Naive B cell (primary cell): ENCODE measurements around the gene RSBN1. TPM values are rescaled to one million over a fixed set of nuclear protein-coding genes. Genes with fewer than 3 reads are reported as not detected.
A peak's percentile ranks its signal among the peaks of the same experiment; 100 is the strongest.
"Not testable (repeated sequence)": the region's sequence is repeated elsewhere in the genome, so short reads cannot be mapped to it uniquely, and the experiment has no call there.

Experiments used
- ATAC-seq, 2 donors: fragments of 150-1000 bp; cut with Tn5 transposase; 2 replicates each; pipeline ENCODE4 v1.10.0; 2021; ENCODE audit warnings: low read depth in 2 of 2, mild to moderate bottlenecking in 2 of 2, moderate library complexity in 2 of 2
- DNase-seq: peaks from one replicate; pipeline ENCODE4 v3.0.0; 2022
- H3K27ac Mint-ChIP-seq, 6 donors: one replicate each; pipeline ENCODE4 v1.8.0; 2020 to 2022; ENCODE audit warnings: mild to moderate bottlenecking in 6 of 6, mixed read lengths in 6 of 6, moderate library complexity in 5 of 6, inconsistent platforms in 2 of 6
- H3K27me3 Mint-ChIP-seq, 3 donors: one replicate each; pipeline ENCODE4 v1.8.0; 2021 to 2022; ENCODE audit warnings: mixed read lengths in 3 of 3, mild to moderate bottlenecking in 1 of 3
- H3K36me3 Mint-ChIP-seq, 2 donors: one replicate each; pipeline ENCODE4 v1.8.0; 2020 to 2022; ENCODE audit warnings: mixed read lengths in 2 of 2, inconsistent platforms in 1 of 2, mild to moderate bottlenecking in 1 of 2
- H3K4me1 Mint-ChIP-seq, 3 donors: one replicate each; pipeline ENCODE4 v1.8.0; 2020 to 2022; ENCODE audit warnings: mixed read lengths in 3 of 3, inconsistent platforms in 1 of 3, mild to moderate bottlenecking in 1 of 3, moderate library complexity in 1 of 3
- H3K4me3 Mint-ChIP-seq, 8 donors: one replicate each; pipeline ENCODE4 v1.8.0; 2020 to 2022; ENCODE audit warnings: mild to moderate bottlenecking in 8 of 8, mixed read lengths in 8 of 8, moderate library complexity in 8 of 8, inconsistent platforms in 2 of 8
- H3K9me3 Mint-ChIP-seq, 7 donors: one replicate each; pipeline ENCODE4 v1.8.0; 2020 to 2022; ENCODE audit warnings: mixed read lengths in 7 of 7, mild to moderate bottlenecking in 5 of 7, inconsistent platforms in 2 of 7, moderate library complexity in 1 of 7
- polyA plus RNA-seq, 6 donors: library from polyadenylated mRNA; unstranded; fragments of 300-500 nt; fragmentation: Illumina TruSeq; gene quantifications; one replicate each; pipeline ENCODE4 v1.2.3, GENCODE V29; 2021; ENCODE audit warnings: low read depth in 6 of 6

RSBN1 gene
- polyA plus RNA-seq, 6 donors from 2014 or later, result 28.7 to 39.0 (median 36.4) TPM

DNA sequence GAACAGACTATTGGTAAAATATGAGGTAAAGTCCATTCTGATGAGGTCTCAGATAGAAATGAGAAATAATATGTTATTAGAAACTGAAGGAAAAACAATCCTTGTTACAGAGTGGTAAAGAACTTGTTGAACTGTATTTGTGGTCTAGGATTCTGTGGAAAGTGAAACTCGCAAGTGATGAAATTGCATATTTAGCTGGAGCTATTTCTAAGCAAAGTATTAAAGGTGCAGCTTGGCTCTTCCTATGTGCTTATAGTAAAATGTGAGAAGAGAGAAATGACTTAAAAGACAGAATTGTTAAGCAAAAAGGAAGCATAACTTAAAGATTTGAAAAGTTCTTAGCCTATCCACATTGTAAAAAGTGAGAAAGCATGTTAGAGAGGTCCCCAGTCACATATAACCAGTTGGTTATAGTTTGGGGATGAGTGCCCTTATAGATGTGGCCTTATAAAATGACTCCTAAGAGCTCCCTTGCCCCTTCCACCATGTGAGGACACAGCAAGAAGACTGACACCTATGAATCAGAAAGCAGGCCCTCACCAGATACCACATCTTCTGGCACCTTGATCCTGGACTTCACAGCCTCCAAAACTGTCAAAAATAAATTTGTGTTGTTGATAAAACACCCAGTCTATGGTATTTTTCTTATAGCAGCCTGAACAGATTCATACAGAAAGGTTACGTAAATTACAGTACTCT is 77.8 kb downstream of the RSBN1 start:
- H3K4me3 Mint-ChIP-seq, result no peak overlapping the region
- H3K27ac Mint-ChIP-seq, result no peak overlapping the region
- peaks cover 5 to 11% of the 10 kb centered on the region in 2 donors for H3K36me3 Mint-ChIP-seq
- DNase-seq (no peak), ATAC-seq (no peak)
- no peaks in the 10 kb centered on the region for H3K9me3 Mint-ChIP-seq
- H3K27me3 Mint-ChIP-seq, result no peaks in the 10 kb centered on the region
- no peaks in the 10 kb centered on the region for H3K4me1 Mint-ChIP-seq

GRCh38 chr1:113732802-113733201 is 79.5 kb downstream of the RSBN1 start:
- Mint-ChIP-seq H3K36me3 (peaks cover 10 to 11% of the 10 kb centered on the region in 2 donors), H3K4me3 (no peak overlapping the region), H3K4me1 (no peaks in the 10 kb centered on the region), H3K27me3 (no peaks in the 10 kb centered on the region), H3K27ac (no peak overlapping the region), H3K9me3 (peaks cover 0 to 2% (median 0%) of the 10 kb centered on the region in 7 donors)
- DNase-seq (no peak), ATAC-seq (no peak)

GRCh38 chr1:113721010-113721409 is 91.3 kb downstream of the RSBN1 start:
- peaks cover 37 to 46% of the 10 kb centered on the region in 2 donors for H3K36me3 Mint-ChIP-seq
- peaks cover 8 to 31% (median 17%) of the 10 kb centered on the region in 7 donors for H3K9me3 Mint-ChIP-seq
- ATAC-seq, result no peak
- no peak overlapping the region for H3K27ac Mint-ChIP-seq
- H3K4me3 Mint-ChIP-seq, result no peak overlapping the region
- no peak for DNase-seq
- no peaks in the 10 kb centered on the region for H3K4me1 Mint-ChIP-seq
- H3K27me3 Mint-ChIP-seq, result no peaks in the 10 kb centered on the region

- not testable (repeated sequence) for H3K27ac Mint-ChIP-seq, H3K27me3 Mint-ChIP-seq, DNase-seq, H3K4me1 Mint-ChIP-seq, H3K4me3 Mint-ChIP-seq, ATAC-seq
- peaks cover 8 to 31% (median 17%) of the 10 kb centered on the region in 7 donors for H3K9me3 Mint-ChIP-seq
- H3K36me3 Mint-ChIP-seq, result peaks cover 45 to 49% of the 10 kb centered on the region in 2 donors
Observed at GRCh38 chr1:113718621-113719020, 93.7 kb downstream of the RSBN1 start.

DNA sequence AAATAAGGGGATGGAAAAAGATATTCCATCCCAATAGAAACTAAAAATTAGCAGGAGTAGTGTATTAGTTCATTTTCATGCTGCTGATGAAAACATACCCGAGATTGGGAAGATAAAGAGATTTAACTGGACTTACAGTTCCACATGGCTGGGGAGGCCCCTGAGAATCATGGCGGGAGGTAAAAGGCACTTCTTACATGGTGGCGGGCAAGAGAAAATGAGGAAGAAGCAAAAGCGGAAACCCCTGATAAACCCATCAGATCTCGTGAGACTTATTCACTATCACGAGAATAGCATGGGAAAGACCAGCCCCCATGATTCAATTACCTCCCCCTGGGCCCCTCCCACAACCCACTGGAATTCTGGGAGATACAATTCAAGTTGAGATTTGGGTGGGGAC is 94.8 kb downstream of the RSBN1 start:
- not testable (repeated sequence) for H3K4me3 Mint-ChIP-seq, H3K27ac Mint-ChIP-seq, H3K27me3 Mint-ChIP-seq, ATAC-seq, H3K4me1 Mint-ChIP-seq, DNase-seq
- H3K36me3 Mint-ChIP-seq, result peaks cover 49 to 51% of the 10 kb centered on the region in 2 donors
- peaks cover 8 to 31% (median 17%) of the 10 kb centered on the region in 7 donors for H3K9me3 Mint-ChIP-seq

DNA sequence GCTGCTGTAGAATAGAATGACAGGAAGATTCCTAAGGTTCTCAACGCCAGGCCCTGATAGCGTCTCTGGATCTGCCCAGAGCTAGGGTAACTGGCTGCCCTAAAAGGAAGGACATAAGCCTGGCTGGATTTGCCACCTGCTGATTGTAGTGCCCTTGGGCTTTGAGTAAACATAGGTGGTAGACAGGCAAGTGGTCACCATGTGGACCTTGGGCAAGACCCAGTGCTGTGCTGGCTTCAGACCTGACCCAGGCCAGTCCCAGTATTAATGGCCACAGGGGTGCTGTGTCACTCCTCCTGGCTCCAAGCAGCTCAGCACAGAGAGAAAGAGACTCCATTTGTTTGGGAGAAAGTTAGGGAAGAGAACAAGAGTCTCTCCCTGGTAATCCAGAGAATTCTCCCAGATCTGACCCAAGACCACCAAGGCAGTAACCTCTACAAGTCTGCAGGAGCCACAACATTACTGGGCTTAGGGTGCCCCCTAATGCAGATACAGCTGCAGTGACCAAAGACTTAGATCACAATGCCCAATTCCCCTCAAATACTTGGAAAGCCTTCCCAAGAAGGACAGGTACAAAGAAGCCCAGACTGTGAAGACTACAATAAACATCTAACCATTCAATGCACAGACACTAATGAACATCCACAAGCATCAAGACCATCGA is 97.5 kb downstream of the RSBN1 start:
- ATAC-seq, result no peak
- no peak overlapping the region for H3K4me3 Mint-ChIP-seq
- H3K36me3 Mint-ChIP-seq, result peaks cover 39 to 46% of the 10 kb centered on the region in 2 donors

More for the DNA sequence above, 97.5 kb downstream of the RSBN1 start:
- H3K4me1 Mint-ChIP-seq, result no peaks in the 10 kb centered on the region
- no peaks in the 10 kb centered on the region for H3K27me3 Mint-ChIP-seq
- peaks cover 8 to 25% (median 17%) of the 10 kb centered on the region in 7 donors for H3K9me3 Mint-ChIP-seq
- H3K27ac Mint-ChIP-seq, result peak overlapping the region in 3 of 6 donors; percentile 51 to 87 (median 67)
- DNase-seq, result no peak

Other genes with a start within 250 kb of the RSBN1 start
- gene PHTF1, start 53.0 kb downstream of the RSBN1 start, polyA plus RNA-seq, result 10 to 100 TPM in 2 of 6 donors, 1 to 10 TPM in 4; 6.7 to 13.4 (median 9.6) TPM
- 10 to 100 TPM; 27.3 to 56.2 (median 41.0) TPM for gene PTPN22, start 59.2 kb upstream of the RSBN1 start, polyA plus RNA-seq
- gene BCL2L15, start 75.1 kb upstream of the RSBN1 start, polyA plus RNA-seq, result under 1 TPM in 2 of 6 donors, not detected in 4; 0.05 TPM
- gene AP4B1, start 92.3 kb upstream of the RSBN1 start, polyA plus RNA-seq, result 10 to 100 TPM; 13.6 to 24.6 (median 15.8) TPM
- gene DCLRE1B, start 92.8 kb upstream of the RSBN1 start, polyA plus RNA-seq, result 1 to 10 TPM; 2.7 to 7.5 (median 5.0) TPM
- gene HIPK1, start 116.8 kb upstream of the RSBN1 start, polyA plus RNA-seq, result 1 to 10 TPM in 5 of 6 donors, under 1 TPM in 1; 0.08 to 8.6 (median 6.4) TPM
- gene OLFML3, start 167.0 kb upstream of the RSBN1 start, polyA plus RNA-seq, result not detected